Measurements from ENCODE around the gene VWC2L.

GRCh38 chr2:214382229-214382628 lies 28.6 kb upstream of the VWC2L start:
- TF ChIP-seq CEBPB (IDR thresholded peaks at IDR 0.05; ENCODE audit: low read depth, low read length) (no peak), CHD1 (IDR thresholded peaks at IDR 0.05; ENCODE audit: low read depth, low read length) (no peak), SMC3 (IDR thresholded peaks at IDR 0.05; ENCODE audit: low read depth, low read length) (no peak), CTCF (conservative IDR thresholded peaks at IDR 0.05; ENCODE audit: low read depth, low read length) (no peak), POLR2A (IDR thresholded peaks at IDR 0.05; ENCODE audit: low read depth, low read length) (no peak), MXI1 (IDR thresholded peaks at IDR 0.05; ENCODE audit: borderline replicate concordance, low read depth, low read length) (no peak), ELK1 (IDR thresholded peaks at IDR 0.05; ENCODE audit: borderline replicate concordance, low read depth, low read length) (no peak), RAD21 (IDR thresholded peaks at IDR 0.05; ENCODE audit: low read length) (no peak), RCOR1 (IDR thresholded peaks at IDR 0.05; ENCODE audit: insufficient replicate concordance, low read length) (no peak), MAFK (IDR thresholded peaks at IDR 0.05; ENCODE audit: low read depth, low read length) (no peak)

All from IMR-90 (cell line).